Measurements from ENCODE around the gene PFDN2.

PFDN2 gene

GRCh38 chr1:161117759-161118581 is at the start of gene PFDN2, which contains the start of gene NIT1:
PFDN2 (minus strand) TSS chr1:161118037; CDS start chr1:161118026, 11 bp downstream.
NIT1 (plus strand) TSS chr1:161118105; CDS start chr1:161118177, 72 bp downstream.
- DNase-seq, result peak; percentile 90

- peak; percentile 48 for DNase-seq
Observed at GRCh38 chr1:161166669-161167548, 49.1 kb upstream of the PFDN2 start.

- peak; percentile 99 for DNase-seq
Observed at GRCh38 chr1:161165742-161166668, 48.2 kb upstream of the PFDN2 start, which contains the start of gene PPOX. PPOX (plus strand) TSS chr1:161166426; CDS start chr1:161166848, 422 bp downstream.

GRCh38 chr1:161164901-161165610 is 47.2 kb upstream of the PFDN2 start:
- no peak for DNase-seq

- DNase-seq, result no peak
Observed at GRCh38 chr1:161163793-161164192, 46.0 kb upstream of the PFDN2 start.

- no peak for DNase-seq
Observed at GRCh38 chr1:161162806-161163205, 45.0 kb upstream of the PFDN2 start.

- no peak for DNase-seq
Observed at GRCh38 chr1:161162052-161162451, 44.2 kb upstream of the PFDN2 start.

GRCh38 chr1:161161652-161162051 is 43.8 kb upstream of the PFDN2 start:
- DNase-seq, result no peak

GRCh38 chr1:161160671-161161145 is 42.9 kb upstream of the PFDN2 start:
- no peak for DNase-seq

GRCh38 chr1:161159913-161160243 is 42.0 kb upstream of the PFDN2 start:
- DNase-seq, result no peak

- peak; percentile 97 for DNase-seq
Observed at GRCh38 chr1:161159087-161159912, 41.5 kb upstream of the PFDN2 start, which contains the start of gene USP21. USP21 (plus strand) TSS chr1:161159500; CDS start chr1:161160641, 1,141 bp downstream.

- DNase-seq, result no peak
Observed at GRCh38 chr1:161158316-161159010, 40.6 kb upstream of the PFDN2 start.

GRCh38 chr1:161157867-161158266 is 40.0 kb upstream of the PFDN2 start:
- DNase-seq, result no peak

GRCh38 chr1:161153682-161154337 is 36.0 kb upstream of the PFDN2 start, which contains the start of gene UFC1:
UFC1 (plus strand) TSS chr1:161153978; CDS start chr1:161153998, 20 bp downstream.
- peak; percentile 93 for DNase-seq

- no peak for DNase-seq
Observed at GRCh38 chr1:161153176-161153575, 35.3 kb upstream of the PFDN2 start.

GRCh38 chr1:161145832-161146231 is 28.0 kb upstream of the PFDN2 start:
- DNase-seq, result no peak

- no peak for DNase-seq
Observed at GRCh38 chr1:161140755-161141400, 23.0 kb upstream of the PFDN2 start.

- DNase-seq, result peak; percentile 56
Observed at GRCh38 chr1:161139766-161140165, 21.9 kb upstream of the PFDN2 start.

- no peak for DNase-seq
Observed at GRCh38 chr1:161138431-161138830, 20.6 kb upstream of the PFDN2 start.

Data from RPMI8226 (cell line).